ENCODE data around the gene GARNL3. TPM values are rescaled to one million over a fixed set of nuclear protein-coding genes. Genes with fewer than 3 reads are reported as not detected.

Gene GARNL3
- total and polyA plus RNA-seq, 11 donors, result 7.1 to 60.4 (median 20.3) TPM

DNA sequence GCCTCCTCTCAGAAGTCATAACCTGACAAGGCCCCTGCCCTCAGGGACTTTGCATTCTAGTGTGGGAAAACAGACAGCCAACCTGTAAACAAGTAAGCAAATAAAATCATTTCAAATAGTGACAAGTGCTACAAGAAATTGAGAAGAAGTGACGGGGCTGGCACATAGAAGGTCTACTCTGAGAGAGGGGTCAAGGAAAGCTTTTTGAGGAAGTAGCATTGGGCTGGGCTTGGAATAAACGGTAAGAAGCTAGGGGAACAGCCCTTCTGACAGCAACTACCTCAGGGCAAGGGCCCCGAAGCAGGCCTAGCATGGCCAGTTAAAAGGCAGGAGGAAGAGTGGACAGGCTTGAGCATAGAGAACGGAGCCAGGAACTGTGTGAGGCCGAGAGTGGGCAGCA is 127.6 kb downstream of the GARNL3 start:
- no peak for TF ChIP-seq POLR2A (IDR thresholded peaks at IDR 0.05)
- TF ChIP-seq, protein P1, sequence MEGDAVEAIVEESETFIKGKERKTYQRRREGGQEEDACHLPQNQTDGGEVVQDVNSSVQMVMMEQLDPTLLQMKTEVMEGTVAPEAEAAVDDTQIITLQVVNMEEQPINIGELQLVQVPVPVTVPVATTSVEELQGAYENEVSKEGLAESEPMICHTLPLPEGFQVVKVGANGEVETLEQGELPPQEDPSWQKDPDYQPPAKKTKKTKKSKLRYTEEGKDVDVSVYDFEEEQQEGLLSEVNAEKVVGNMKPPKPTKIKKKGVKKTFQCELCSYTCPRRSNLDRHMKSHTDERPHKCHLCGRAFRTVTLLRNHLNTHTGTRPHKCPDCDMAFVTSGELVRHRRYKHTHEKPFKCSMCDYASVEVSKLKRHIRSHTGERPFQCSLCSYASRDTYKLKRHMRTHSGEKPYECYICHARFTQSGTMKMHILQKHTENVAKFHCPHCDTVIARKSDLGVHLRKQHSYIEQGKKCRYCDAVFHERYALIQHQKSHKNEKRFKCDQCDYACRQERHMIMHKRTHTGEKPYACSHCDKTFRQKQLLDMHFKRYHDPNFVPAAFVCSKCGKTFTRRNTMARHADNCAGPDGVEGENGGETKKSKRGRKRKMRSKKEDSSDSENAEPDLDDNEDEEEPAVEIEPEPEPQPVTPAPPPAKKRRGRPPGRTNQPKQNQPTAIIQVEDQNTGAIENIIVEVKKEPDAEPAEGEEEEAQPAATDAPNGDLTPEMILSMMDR (IDR thresholded peaks at IDR 0.05), result no peak
- H3K4me1 ChIP-seq, result peaks cover 0 to 26% (median 4%) of the 10 kb centered on the region in 12 donors
- no peak for ATAC-seq
- no peaks in the 10 kb centered on the region for H3K9me3 ChIP-seq
- intact Hi-C loops (cut with DNase I), result loop anchor here in 3 of 10 donors (10.0 kb wide), 3 partner anchors 77 to 167 kb away; no protein-coding TSS in a partner anchor
- H3K4me3 ChIP-seq, result no peak overlapping the region
- no peak overlapping the region for H3K27ac ChIP-seq
- 81 to 87% (median 84%) methylated on average over 5 of the region's 5 CpGs for WGBS, 4 donors
- H3K27me3 ChIP-seq, result peaks cover 0 to 4% (median 0%) of the 10 kb centered on the region in 9 donors
- peaks cover 0 to 55% (median 8%) of the 10 kb centered on the region in 9 donors for H3K36me3 ChIP-seq
- peak in 1 of 5 donors; percentile 15 for DNase-seq

DNA sequence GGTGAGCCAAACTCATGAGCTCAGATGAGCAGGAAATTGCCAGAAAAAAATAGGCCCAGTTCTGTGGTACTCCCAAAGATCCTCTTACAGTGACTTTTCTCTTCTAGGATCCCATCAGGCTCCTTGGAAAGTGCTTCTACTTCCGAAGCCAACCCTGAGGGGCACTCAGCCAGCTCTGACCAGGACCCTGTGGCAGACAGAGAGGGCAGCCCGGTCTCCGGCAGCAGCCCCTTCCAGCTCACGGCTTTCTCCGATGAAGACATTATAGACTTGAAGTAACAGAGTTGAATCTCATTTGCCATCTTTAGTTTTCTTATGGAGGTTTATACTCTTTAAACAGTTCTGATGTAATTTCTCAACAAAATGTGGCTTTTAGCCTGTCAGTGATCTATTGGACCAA is 128.4 kb downstream of the GARNL3 start:
- H3K36me3 ChIP-seq, result peaks cover 0 to 55% (median 8%) of the 10 kb centered on the region in 9 donors
- intact Hi-C loops (cut with DNase I), result loop anchor here in 3 of 10 donors (10.0 kb wide), 3 partner anchors 78 to 168 kb away; no protein-coding TSS in a partner anchor

DNA sequence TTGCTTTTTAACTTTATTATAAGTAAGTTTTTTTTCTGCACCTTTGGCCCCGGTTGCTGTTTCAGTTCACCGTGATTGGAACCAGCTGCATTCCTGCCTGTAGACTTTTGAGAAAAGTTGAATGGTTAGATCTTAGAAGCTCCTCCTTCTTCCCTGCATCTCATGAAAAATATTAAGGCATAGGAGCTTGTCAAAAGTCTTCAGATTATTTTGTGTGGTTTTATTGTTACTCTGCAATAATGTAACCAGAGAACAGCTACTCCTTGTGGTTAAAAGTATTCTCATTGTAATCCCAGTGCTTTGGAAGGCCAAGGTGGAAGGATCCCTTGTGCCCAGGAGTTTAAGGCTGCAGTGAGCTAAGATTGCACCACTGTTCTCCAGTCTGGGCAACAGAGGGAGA is 129.1 kb downstream of the GARNL3 start:
- Histone ChIP-seq H3K4me1 (peaks cover 0 to 26% (median 14%) of the 10 kb centered on the region in 12 donors), H3K4me3 (no peak overlapping the region), H3K9me3 (no peaks in the 10 kb centered on the region), H3K27me3 (peaks cover 0 to 4% (median 0%) of the 10 kb centered on the region in 9 donors), H3K27ac (no peak overlapping the region), H3K36me3 (peaks cover 0 to 55% (median 8%) of the 10 kb centered on the region in 9 donors)
- no peak for DNase-seq
- TF ChIP-seq, protein P1 (IDR thresholded peaks at IDR 0.05), result no peak
- no peak for ATAC-seq
- intact Hi-C loops (cut with DNase I), result loop anchor here in 3 of 10 donors (10.0 kb wide), 3 partner anchors 79 to 169 kb away; no protein-coding TSS in a partner anchor
- 67 to 76% (median 73%) methylated on average over 2 of the region's 2 CpGs for WGBS, 4 donors

More for the DNA sequence above, 128.4 kb downstream of the GARNL3 start:
- 89 to 94% (median 93%) methylated on average over 5 of the region's 5 CpGs for WGBS, 4 donors
- no peaks in the 10 kb centered on the region for H3K9me3 ChIP-seq
- DNase-seq (peak in 1 of 5 donors; percentile 27), ATAC-seq (no peak)
- no peak overlapping the region for H3K4me3 ChIP-seq
- TF ChIP-seq, protein P1 (IDR thresholded peaks at IDR 0.05), result no peak
- no peak for TF ChIP-seq POLR2A (IDR thresholded peaks at IDR 0.05)
- H3K27me3 ChIP-seq, result peaks cover 0 to 4% (median 0%) of the 10 kb centered on the region in 9 donors
- no peak overlapping the region for H3K27ac ChIP-seq
- peaks cover 0 to 26% (median 9%) of the 10 kb centered on the region in 12 donors for H3K4me1 ChIP-seq

DNA sequence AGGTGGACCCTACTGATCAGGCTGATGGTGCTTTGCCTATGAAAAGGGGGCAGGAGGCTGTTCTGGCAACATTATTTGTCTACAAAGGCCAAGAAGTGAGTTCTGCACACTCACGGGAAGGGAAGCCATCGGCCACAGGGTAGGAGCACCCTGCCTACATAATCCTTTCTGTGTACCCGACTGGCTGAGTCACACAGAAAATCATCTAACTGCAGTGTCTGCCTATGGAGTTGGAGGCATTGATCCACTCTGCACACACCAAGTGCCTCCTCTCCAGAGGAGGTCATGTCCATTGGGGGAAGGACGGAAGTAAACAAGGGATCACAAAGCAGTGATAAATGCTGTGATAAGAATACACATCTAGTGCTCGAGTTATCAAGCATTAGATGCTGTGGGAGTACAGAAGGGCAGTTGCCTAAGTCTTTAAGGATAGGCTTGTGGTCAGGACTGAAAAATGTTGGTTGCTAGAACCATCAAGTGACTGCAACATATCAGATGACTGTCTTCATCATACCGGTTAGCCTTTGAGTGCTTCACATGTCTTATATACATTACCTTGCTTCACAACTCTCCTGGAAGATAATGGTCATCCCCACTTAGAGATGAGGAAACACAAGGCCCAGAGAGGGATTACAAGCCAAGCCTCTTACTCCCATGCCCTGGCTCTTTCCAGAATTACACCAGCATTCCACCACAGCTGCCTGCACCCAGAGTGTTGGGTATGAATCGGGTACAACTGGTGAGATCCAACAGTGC is 131.1 kb downstream of the GARNL3 start:
- intact Hi-C loops (cut with DNase I), result loop anchor here (2.0 to 10.0 kb wide), 9 partner anchors 29 to 178 kb away; partner anchors contain the start of genes LRSAM1 (in 1 of the 10), RPL12 (in 1 of the 10) and ZNF79 (in 1 of the 10)
- 80 to 87% (median 84%) methylated on average over 7 of the region's 7 CpGs for WGBS, 4 donors
- Histone ChIP-seq H3K9me3 (no peaks in the 10 kb centered on the region), H3K4me1 (peaks cover 0 to 26% (median 17%) of the 10 kb centered on the region in 12 donors), H3K4me3 (peak overlapping the region in 7 of 12 donors; percentile 38 to 90 (median 60)), H3K36me3 (peaks cover 0 to 39% (median 16%) of the 10 kb centered on the region in 9 donors), H3K27ac (no peak overlapping the region), H3K27me3 (peaks cover 0 to 2% (median 0%) of the 10 kb centered on the region in 9 donors)
- ATAC-seq (no peak), DNase-seq (no peak)
- TF ChIP-seq, protein P1 (IDR thresholded peaks at IDR 0.05), result no peak
- TF ChIP-seq POLR2A (IDR thresholded peaks at IDR 0.05), result no peak

All from heart left ventricle (tissue), 16 donors.